Hepatocyte (in vitro differentiated cells): Measurements from ENCODE around the gene SSRP1. TPM values are rescaled to one million over a fixed set of nuclear protein-coding genes. Genes with fewer than 3 reads are reported as not detected.

Source experiments
- DNase-seq: peaks from one replicate; pipeline ENCODE4 v3.0.0-alpha.2; 2016; ENCODE audit warnings: low spot score
- H2AFZ ChIP-seq: fragments of 200-600 bp; sonication (generic); 2 replicates; pipeline ENCODE4 v1.6.0; 2016; ENCODE audit warnings: antibody characterized with exemption, mild to moderate bottlenecking
- H3K27ac ChIP-seq: fragments of 200-600 bp; sonication (generic); 2 replicates; pipeline ENCODE4 v1.5.1; 2016; ENCODE audit warnings: mild to moderate bottlenecking
- H3K27me3 ChIP-seq: fragments of 200-600 bp; sonication (generic); 2 replicates; pipeline ENCODE4 v1.6.1; 2016
- H3K36me3 ChIP-seq: fragments of 200-600 bp; sonication (generic); replicated peaks from 2 replicates; pipeline ENCODE4 v1.5.1; 2016; ENCODE audit warnings: low read depth; ENCODE audit not compliant: insufficient read depth
- H3K4me1 ChIP-seq: fragments of 200-600 bp; sonication (generic); 2 replicates; pipeline ENCODE4 v1.5.1; 2016; ENCODE audit warnings: mild to moderate bottlenecking, moderate library complexity; ENCODE audit not compliant: insufficient read depth
- H3K4me2 ChIP-seq: fragments of 200-600 bp; sonication (generic); 2 replicates; pipeline ENCODE4 v1.6.0; 2016
- H3K4me3 ChIP-seq: fragments of 200-600 bp; sonication (generic); 2 replicates; pipeline ENCODE4 v1.5.1; 2016; ENCODE audit warnings: mild to moderate bottlenecking
- H3K79me2 ChIP-seq: fragments of 200-600 bp; sonication (generic); 2 replicates; pipeline ENCODE4 v1.6.0; 2017; ENCODE audit warnings: mild to moderate bottlenecking
- H3K9me2 ChIP-seq: fragments of 200-600 bp; sonication (generic); replicated peaks from 2 replicates; pipeline ENCODE4 v1.6.0; 2017; ENCODE audit warnings: mild to moderate bottlenecking; ENCODE audit not compliant: insufficient read depth
- H3K9me3 ChIP-seq: fragments of 200-600 bp; sonication (generic); 2 replicates; pipeline ENCODE4 v1.5.1; 2016; ENCODE audit warnings: low read depth, mild to moderate bottlenecking
- H4K20me1 ChIP-seq: fragments of 200-600 bp; sonication (generic); 2 replicates; pipeline ENCODE4 v1.6.0; 2016; ENCODE audit warnings: mild to moderate bottlenecking; ENCODE audit not compliant: insufficient read depth, poor library complexity, severe bottlenecking
- EZH2 ChIP-seq: fragments of 200-600 bp; sonication (generic); IDR thresholded peaks from 2 replicates; pipeline ENCODE4 v1.6.1; 2016; ENCODE audit warnings: antibody characterized with exemption, mild to moderate bottlenecking, borderline replicate concordance
- EZH2phosphoT487 ChIP-seq: fragments of 200-600 bp; sonication (generic); IDR thresholded peaks from one replicate; pipeline ENCODE4 v1.6.1; 2018; ENCODE audit warnings: antibody characterized with exemption, mild to moderate bottlenecking, low read depth, moderate library complexity; ENCODE audit not compliant: unreplicated experiment, severe bottlenecking
- WGBS: methylation state at CpG from one replicate; pipeline ENCODE4 v1.1.6; 2016; ENCODE audit warnings: low lambda C conversion rate; ENCODE audit errors: missing lambda C conversion rate; 5-methylcytosine and 5-hydroxymethylcytosine counted together
- polyA plus RNA-seq: library from polyadenylated mRNA; unstranded; fragments of >200 nt; fragmentation: Nextera tagmentation; extraction: Ambion mirVana; gene quantifications from 2 replicates; pipeline ENCODE4 v1.2.1, GENCODE V29; 2016
- total RNA-seq: library from RNA; depleted of rRNA; stranded (reverse); fragments of >200 nt; gene quantifications from 2 replicates; pipeline ENCODE4 v1.2.3, GENCODE V29; 2014
- TF ChIP-seq, protein P1 (sequence below): fragments of 200-600 bp; sonication (generic); IDR thresholded peaks from 2 replicates; pipeline ENCODE4 v1.5.1; 2016; ENCODE audit warnings: antibody characterized with exemption, mild to moderate bottlenecking; ENCODE audit not compliant: poor library complexity

SSRP1 gene
- total and polyA plus RNA-seq, 2 experiments from 2014 or later: 34.0 to 64.6 TPM

DNA sequence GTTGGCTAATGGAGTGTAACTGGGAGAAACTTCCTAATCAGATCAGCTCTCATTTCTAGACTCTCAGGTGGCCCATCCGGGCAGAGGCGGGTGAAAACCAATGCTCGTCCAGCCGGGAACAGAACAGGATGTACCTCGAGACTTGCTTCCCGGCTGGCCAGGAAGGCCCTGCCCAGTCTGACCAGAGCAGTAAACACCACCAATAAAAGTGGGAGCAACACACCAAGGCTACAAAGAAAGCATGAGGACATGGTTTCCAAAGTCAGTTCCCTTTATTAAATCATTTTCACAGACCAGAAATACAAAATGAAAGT, 10.0 kb downstream of the SSRP1 start:
- no peak for TF ChIP-seq EZH2phosphoT487
- TF ChIP-seq, protein P1, sequence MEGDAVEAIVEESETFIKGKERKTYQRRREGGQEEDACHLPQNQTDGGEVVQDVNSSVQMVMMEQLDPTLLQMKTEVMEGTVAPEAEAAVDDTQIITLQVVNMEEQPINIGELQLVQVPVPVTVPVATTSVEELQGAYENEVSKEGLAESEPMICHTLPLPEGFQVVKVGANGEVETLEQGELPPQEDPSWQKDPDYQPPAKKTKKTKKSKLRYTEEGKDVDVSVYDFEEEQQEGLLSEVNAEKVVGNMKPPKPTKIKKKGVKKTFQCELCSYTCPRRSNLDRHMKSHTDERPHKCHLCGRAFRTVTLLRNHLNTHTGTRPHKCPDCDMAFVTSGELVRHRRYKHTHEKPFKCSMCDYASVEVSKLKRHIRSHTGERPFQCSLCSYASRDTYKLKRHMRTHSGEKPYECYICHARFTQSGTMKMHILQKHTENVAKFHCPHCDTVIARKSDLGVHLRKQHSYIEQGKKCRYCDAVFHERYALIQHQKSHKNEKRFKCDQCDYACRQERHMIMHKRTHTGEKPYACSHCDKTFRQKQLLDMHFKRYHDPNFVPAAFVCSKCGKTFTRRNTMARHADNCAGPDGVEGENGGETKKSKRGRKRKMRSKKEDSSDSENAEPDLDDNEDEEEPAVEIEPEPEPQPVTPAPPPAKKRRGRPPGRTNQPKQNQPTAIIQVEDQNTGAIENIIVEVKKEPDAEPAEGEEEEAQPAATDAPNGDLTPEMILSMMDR: no peak
- TF ChIP-seq EZH2: no peak
- Histone ChIP-seq H3K9me3 (no peaks in the 10 kb centered on the region), H2AFZ (peak overlapping the region; percentile 48), H3K4me3 (peak overlapping the region; percentile 6), H3K4me2 (peak overlapping the region; percentile 80), H3K9me2 (no peaks in the 10 kb centered on the region), H3K4me1 (peaks cover 36% of the 10 kb centered on the region), H3K27ac (peak overlapping the region; percentile 95), H3K36me3 (no peaks in the 10 kb centered on the region), H3K79me2 (peaks cover 28% of the 10 kb centered on the region), H3K27me3 (no peaks in the 10 kb centered on the region), H4K20me1 (peaks cover 9% of the 10 kb centered on the region)
- DNase-seq: peak; percentile 73
- WGBS: 11% methylated on average over 6 of the region's 6 CpGs

DNA sequence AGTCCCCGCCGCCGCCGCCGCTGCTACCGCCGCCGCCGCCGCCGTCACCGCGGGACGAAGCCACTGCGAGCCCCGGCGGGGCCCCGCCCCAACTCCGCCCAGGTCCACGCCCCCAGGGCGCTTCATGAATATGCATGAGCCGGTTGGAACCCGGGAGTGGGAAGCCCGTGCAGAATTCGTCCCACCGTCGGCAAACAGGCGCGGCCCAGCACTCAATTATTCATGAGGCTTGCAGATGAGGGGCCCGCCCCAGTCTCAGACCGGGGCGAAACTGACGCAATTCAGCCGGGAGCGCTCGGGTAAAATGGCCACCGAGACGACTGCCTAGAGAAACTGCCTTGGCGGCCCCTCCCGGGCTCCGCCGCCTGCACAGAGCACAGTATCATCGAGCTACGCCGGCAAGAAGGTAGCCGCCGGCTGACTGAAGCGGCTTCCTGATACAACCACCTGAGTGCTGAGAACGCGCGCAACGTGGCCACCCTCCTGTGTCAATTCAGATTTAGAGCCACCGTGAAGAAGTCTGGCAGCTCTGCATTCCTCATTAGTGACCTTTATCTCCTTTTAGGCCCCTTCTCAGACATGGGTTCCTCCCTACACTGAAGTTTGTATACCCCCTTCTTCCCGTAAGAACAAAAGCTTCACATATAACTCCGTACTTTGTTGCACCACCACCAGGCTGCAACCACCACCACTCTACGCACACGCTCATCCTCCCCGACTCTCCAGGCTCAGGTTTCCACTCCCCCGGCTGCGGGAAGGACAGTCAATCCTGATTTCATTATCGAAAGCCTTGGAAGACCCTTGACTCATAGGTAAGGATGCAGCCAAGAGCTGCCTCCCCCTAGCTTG, 10.6 kb downstream of the SSRP1 start, which contains the start of gene TNKS1BP1:
Gene TNKS1BP1 (minus strand): TSS at position 67 of the 849 bp plus-strand sequence. CDS start 3,067 bp downstream, outside the sequence.
- Histone ChIP-seq H3K4me3 (peak within 1 kb of the TSS; percentile 88), H4K20me1 (peaks cover 13% of the 10 kb centered on the region), H3K9me2 (no peaks in the 10 kb centered on the region), H3K4me2 (peak within 1 kb of the TSS; percentile 95), H2AFZ (peak within 1 kb of the TSS; percentile 48), H3K27me3 (no peaks in the 10 kb centered on the region), H3K79me2 (peaks cover 34% of the 10 kb centered on the region), H3K27ac (peak within 1 kb of the TSS; percentile 95), H3K36me3 (no peaks in the 10 kb centered on the region), H3K9me3 (no peaks in the 10 kb centered on the region), H3K4me1 (peaks cover 38% of the 10 kb centered on the region)
- peak; percentile 99 for DNase-seq
- TF ChIP-seq, protein P1: no peak
- no peak for TF ChIP-seq EZH2phosphoT487
- no peak for TF ChIP-seq EZH2
- WGBS: 2% methylated on average over 51 of the region's 61 CpGs

DNA sequence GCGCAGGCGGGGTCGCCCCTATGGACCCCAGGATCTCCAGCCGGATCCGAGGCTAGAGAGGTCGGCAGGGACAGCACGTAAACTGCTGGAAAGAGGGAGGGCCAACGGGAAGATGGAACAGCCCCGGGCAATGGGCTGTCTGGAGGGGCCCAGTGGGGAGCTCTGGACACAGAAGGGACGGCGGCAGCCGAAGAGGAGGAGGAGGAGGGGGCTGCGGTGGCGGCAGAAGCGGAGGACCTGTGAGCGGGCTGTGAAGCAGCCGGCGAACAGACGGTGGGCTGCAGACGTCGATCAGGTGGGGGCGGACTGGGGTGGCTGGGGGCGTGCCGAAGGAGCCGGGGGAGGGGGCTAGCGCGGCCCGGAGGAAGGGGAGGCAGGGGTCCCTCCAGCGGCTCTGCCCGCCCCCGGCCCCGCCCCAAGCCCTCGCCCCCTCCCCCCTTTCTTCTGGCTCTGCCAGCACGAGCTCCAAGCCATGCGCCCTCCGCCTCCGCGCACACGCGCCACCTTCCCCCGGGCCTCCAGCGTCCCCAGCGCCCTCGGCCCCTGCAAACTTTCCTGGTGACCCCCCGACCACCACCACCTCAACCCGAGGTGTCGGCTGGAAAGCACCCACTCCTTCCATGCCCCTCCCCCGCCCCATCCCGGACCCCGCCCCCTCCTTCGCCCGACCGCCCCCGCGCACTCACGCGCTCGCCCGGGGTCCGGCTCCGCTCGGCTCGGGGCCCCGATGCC, 11.4 kb downstream of the SSRP1 start:
- H3K27ac ChIP-seq: peak overlapping the region; percentile 95
- TF ChIP-seq, protein P1: no peak
- TF ChIP-seq EZH2: no peak
- TF ChIP-seq EZH2phosphoT487: no peak
- peaks cover 13% of the 10 kb centered on the region for H4K20me1 ChIP-seq
- no peaks in the 10 kb centered on the region for H3K9me3 ChIP-seq
- peak overlapping the region; percentile 36 for H2AFZ ChIP-seq
- peaks cover 42% of the 10 kb centered on the region for H3K79me2 ChIP-seq
- H3K4me3 ChIP-seq: peak overlapping the region; percentile 88
- peak overlapping the region; percentile 95 for H3K4me2 ChIP-seq
- 2% methylated on average over 15 of the region's 64 CpGs for WGBS
- no peaks in the 10 kb centered on the region for H3K27me3 ChIP-seq
- H3K9me2 ChIP-seq: no peaks in the 10 kb centered on the region
- no peaks in the 10 kb centered on the region for H3K36me3 ChIP-seq
- DNase-seq: peak; percentile 81
- H3K4me1 ChIP-seq: peaks cover 38% of the 10 kb centered on the region
